Fibroblast of peridontal ligament (primary cell): ENCODE results near the gene TPST1.
"Not testable (repeated sequence)": the region's sequence is repeated elsewhere in the genome, so short reads cannot be mapped to it uniquely, and the experiment has no call there.

ENCODE experiments used
- DNase-seq: peaks from one replicate; pipeline ENCODE4 v3.0.0-alpha.2; 2010; ENCODE audit errors: extremely low read depth

The TPST1 gene

DNA sequence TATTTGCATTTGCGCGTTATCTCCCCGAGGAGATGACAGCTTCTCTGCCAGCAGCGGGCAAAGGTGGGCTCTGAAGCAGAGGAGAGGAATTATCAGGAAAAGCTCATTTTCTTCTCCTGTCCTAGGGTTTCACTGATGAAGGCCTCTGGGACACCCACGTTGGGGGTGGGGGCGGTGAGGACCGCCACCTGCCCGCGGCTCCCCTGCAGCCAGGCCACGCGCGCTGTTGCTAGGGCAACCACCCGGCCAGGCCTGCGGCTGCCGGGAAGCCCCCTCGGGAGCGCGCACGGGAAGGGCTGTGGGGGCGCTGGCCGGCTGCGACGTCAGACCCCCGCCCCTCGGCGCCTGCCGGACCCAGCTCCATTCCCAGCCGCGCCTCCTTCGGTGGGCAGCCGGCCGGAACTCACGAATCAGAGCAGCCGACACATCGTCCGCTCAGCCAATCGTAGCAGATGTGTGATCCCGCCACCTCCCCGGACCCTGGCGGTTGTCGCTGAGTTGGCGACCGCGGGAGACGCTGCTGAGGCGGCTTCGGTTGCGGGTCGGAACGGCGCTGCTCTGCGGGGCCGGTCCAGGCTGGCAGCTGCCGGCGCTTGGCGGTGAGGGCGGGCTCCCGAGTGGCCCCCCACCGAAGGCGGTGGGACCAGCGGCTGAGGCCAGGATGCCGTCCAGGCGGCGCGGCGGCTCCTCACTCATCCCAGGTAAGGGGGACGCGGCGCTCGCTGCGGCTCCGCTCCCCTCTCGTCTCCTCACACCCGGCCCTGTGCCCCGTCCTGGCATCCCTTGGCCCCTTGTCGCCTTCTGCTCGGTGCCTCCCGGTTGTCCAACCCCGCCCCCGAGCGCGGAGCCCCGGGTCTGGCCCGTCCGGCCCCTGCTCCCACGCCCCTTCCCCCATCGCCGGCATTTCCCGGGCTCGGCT is at the start of gene TPST1:
TSS of gene TPST1 (plus strand) at position 513 of the 919 bp plus-strand sequence. CDS start 35,092 bp downstream, outside the sequence.
- DNase-seq = peak; percentile 79

GRCh38 chr7:66156035-66156434 is 49.1 kb upstream of the TPST1 start:
- not testable (repeated sequence) for DNase-seq

DNA sequence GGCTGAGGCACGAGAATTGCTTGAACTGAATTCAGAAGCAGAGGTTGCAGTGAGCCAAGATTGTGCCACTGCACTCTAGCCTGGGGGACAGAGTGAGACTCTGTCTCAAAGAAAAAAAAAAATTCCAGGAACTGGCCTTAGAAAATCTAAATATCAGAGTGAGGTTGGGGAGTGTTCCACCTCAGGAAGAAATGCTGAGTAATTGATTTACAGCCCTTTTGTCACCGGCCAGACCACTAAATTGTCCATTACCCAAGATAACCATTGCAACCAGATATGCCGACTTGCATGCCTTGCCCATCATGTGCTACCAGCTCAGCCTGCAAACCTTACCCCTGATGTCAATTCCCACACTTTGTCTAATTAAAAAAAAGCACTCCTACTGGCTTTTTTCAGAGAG is 48.1 kb upstream of the TPST1 start:
- DNase-seq = no peak

DNA sequence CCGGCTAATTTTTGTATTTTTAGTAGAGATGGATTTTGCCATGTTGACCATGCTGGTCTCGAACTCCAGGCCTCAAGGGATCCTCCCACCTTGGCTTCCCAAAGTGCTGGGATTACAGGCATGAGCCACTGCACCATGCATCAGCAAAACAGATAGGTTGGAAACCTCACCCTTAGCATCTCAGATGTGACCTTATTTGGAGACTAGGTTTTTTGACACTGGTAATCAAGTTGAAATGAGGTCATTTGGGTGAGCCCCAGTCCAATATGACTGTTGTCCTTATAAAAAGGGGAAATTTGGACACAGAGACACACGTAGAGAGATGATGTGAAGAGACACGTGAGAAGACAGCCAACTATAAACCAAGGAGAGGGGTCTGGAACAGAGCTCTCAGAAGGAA is 42.5 kb upstream of the TPST1 start:
- no peak for DNase-seq

GRCh38 chr7:66163186-66163610 is 41.9 kb upstream of the TPST1 start:
- DNase-seq = no peak

DNA sequence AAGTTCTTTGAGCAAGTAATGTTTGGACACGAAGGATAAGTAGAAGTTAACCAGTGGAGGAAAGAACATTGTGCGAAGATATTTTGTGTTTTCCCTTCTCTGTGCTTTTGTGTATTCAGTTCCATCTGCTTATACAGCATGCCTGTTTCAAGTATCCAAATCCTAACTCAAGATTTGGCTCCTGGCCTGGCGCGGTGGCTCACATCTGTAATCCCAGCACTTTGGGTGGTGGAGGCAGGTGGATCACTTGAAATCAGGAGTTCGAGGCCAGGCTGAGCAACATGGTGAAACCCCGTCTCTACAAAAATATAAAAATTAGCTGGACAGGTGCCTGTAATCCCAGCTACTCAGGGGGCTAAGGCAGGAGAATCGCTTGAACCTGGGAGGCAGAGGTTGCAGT is 40.8 kb upstream of the TPST1 start:
- no peak for DNase-seq

GRCh38 chr7:66167773-66168387 is 37.3 kb upstream of the TPST1 start:
- DNase-seq = peak; percentile 96

- DNase-seq = no peak
Measured at GRCh38 chr7:66169616-66170015, 35.5 kb upstream of the TPST1 start.

DNA sequence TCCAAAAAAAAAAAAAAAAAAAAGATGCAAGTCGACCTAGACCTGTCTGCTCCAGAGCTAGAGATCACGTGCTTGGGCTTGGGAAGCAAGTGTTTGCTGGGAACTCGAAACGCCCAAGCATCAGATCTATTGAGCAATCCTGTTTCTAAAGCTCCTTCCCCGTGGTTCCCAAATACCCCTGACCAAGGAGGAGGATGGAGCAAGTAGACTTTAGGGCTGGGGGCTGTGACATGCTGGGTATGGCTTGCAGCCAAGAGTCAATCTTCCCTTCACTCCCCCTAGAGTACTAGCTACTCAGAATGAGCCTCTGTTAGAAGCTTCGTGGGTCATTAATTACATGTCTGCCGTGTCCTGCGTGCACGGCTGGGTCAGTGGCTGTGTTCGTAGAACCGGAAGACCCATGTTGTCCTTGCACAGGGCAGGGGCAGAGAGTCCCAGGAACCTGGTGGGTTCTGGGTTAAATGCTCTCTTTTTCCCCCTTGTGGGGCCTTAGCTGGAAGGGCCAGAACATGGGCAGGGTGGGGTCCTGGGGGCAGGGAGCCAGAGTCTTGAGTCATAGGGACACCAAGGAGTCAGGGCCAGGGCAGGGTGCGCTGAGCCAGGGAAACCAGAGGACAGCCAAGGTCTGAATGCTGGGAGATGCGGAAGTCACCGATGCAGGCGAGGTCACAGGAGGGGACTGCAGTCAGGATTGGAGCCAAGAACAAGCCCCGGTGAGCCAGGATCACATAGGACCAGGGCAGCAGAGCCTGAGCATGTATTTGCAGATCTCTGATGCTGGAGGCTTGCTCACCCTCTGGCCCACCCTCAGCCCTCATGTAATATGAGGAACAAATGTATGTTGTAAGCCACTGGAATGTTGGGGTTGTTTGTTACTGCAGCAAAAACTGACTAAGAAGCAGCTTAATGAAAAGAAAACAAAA is 34.6 kb upstream of the TPST1 start:
- DNase-seq = no peak

DNA sequence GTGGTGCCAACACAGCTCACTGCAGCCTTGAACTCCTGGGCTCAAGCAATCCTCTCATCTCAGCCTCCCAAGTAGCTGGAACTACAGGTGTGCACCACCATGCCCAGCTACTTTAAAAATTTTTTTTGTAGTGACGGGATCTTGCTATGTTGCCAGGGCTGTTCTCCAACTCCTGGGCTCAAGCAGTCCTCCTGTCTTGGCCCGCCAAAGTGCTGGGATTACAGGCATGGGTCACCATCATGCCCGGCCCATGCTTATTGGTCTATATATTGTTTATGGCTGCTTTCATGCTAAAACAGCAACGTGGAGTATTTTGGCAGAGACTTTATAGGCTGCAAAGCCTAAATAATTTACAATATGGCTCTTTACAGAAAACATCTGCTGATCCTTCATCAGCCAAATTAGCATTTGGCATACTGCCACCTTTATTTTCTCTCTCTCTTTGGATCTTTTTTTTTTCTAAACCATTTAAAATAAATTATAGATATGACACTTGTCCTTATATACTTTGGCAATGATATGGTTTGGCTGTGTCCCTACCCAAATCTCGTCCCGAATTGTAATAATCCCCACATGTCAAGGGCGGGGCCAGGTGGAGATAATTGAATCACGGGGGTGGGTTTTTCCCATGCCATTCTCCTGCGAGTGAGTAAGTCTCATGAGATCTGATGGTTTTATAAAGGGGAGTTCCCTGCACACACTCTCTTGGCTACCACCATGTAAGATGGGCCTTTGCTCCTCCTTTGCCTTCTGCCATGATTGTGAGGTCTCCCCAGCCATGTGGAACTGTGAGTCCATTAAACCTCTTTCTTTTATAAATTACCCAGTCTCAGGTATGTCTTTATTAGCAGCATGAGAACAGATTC is 32.4 kb upstream of the TPST1 start:
- DNase-seq = not testable (repeated sequence)

DNA sequence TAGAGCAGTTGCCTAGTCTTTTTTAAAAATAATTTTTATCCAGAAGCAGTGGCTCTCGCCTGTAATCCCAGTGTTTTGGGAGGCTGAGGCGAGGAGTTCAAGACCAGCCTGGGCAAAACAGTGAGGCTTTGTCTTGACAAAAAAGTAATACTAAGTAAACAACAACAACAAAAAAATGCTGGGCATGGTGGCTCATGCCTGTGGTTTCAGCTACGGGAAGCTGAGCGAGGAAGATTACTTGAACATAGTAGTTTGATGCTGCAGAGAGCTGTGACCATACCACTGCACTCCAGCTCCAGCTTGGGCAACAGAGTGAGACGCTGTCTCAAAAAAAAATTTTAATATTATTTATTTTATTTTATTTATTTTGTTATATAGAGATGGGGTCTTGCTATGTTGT is 31.3 kb upstream of the TPST1 start:
- no peak for DNase-seq

DNA sequence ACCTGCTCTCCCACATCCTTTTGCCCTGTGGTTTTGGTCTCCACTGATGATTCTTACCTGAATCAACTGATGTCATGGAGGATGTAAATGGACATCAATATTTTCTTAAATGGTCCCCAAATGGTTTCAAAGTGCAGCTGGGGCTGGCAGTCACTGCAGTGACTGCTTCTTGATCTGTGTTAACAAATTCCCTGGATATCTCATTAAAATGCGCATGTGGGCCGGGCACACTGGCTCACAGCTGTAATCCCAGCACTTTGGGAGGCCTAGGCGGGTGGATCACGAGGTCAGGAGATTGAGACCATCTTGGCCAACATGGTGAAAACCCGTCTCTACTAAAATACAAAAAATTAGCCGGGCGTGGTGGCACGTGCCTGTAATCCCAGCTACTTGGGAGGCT is 30.1 kb upstream of the TPST1 start:
- DNase-seq = not testable (repeated sequence)

- peak; percentile 28 for DNase-seq
Measured at GRCh38 chr7:66176914-66177313, 28.2 kb upstream of the TPST1 start.

DNA sequence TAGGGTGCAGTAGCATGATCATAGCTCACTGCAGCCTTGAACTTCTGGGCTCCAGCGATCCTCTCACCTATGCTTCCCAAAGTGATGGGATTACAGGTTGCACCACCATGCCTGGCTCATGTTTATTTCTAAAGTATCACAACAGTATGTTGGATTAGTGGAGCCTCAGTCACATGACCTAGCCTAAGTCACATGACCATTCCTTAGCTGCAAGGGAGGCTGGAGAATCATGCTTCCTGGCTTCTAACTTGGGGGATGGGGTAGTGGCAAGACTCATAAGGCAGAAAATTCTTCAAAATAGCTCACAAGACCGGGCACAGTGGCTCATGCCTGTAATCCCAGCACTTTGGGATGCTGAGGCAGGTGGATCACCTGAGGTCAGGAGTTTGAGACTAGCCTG is 26.9 kb upstream of the TPST1 start:
- DNase-seq = no peak

DNA sequence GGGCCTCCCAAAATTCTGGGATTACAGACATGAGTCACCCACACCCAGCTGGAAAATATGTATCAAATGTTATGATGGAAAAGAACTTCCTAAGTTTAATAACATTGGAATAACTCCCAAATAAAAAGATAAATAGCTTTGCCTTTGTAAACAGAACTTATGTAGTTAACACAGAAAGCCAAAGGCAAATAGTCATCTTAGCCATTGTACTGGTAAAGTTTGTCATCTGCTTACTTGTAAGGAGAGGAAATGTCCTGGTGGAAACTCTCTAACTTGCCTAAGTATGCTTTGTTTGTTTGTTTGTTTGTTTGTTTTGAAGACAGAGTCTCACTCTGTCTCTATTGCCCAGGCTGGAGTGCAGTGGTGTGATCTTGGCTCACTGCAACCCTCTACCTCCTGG is 23.8 kb upstream of the TPST1 start:
- no peak for DNase-seq

DNA sequence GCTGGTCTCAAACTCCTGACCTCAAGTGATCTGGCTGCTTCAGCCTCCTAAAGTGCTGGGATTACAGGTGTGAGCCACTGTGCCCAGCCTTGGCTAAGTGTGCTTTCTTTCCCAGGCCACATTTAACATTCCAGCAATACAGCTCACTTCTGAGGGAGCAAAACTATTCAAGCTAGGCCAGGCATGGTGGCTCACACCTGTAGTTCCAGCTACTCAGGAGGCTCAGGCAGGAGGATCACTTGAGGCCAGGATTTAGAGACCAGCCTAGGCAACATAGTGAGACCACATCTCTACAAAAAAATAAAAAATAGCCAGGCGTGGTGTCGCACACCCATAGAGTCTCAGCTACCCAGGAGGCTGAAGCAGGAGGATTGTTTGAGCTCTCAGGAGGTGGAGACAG is 23.3 kb upstream of the TPST1 start:
- DNase-seq = no peak

- DNase-seq = no peak
Measured at GRCh38 chr7:66182920-66183319, 22.2 kb upstream of the TPST1 start.

- peak; percentile 93 for DNase-seq
Measured at GRCh38 chr7:66183700-66184099, 21.4 kb upstream of the TPST1 start.

DNA sequence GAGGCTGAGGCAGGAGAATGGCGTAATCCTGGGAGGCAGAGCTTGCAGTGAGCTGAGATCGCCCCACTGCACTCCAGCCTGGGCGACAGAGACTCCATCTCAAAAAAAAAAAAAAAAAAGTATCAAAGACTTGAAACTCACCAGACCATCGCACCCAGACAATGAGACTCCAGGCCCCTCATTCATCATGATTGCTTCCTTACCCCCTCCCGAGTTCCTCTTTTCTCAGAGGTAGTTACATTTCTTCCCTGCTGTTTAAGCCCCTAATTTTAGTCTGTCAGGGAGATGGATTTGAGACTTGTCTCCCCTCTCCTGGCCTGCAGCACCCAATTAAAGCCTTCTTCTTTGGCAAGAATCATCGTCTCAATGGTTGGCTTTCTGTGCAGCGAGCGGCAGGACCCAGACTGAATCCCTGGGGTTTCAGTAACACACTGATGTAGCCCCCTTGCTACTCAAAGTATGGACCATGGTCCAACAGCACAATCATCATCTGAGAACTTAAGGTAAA is 19.4 kb upstream of the TPST1 start:
- no peak for DNase-seq

GRCh38 chr7:66186991-66187390 is 18.1 kb upstream of the TPST1 start:
- no peak for DNase-seq

DNA sequence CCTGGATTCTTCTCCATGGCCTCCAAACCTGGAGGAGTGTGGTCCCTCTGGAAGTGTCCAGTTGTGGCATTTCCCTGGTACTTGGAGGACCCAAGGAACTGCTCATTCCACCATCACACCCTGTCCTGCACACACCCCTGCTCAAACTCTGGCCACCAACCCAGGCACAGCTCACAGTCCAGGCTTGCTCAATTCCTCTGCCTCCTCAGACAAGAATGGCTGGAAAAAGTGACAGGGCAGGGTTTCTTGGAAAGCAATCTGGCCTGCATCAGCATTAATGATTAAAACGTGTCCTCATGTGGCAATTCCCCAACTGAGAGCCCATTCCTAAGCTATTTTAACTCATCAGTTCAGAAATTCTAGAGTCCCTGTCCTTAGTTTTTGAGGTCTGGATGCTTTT is 17.2 kb upstream of the TPST1 start:
- DNase-seq = peak; percentile 75
